Trophoblast cell (in vitro differentiated cells and primary cell): ENCODE results near the gene PAQR4.
"Not testable (repeated sequence)": the region's sequence is repeated elsewhere in the genome, so short reads cannot be mapped to it uniquely, and the experiment has no call there.

ENCODE experiments used
- DNase-seq, 2 donors: peaks; one replicate each; pipeline ENCODE4 v3.0.0-alpha.2; 2016
- H2AFZ ChIP-seq: 2 replicates; pipeline ENCODE4 v1.6.1; 2013; ENCODE audit warnings: low read length, moderate library complexity, mild to moderate bottlenecking; ENCODE audit not compliant: insufficient read depth, poor library complexity
- H2AK5ac ChIP-seq: 2 replicates; pipeline ENCODE4 v1.6.1; 2013; ENCODE audit warnings: mild to moderate bottlenecking, low read length
- H2BK120ac ChIP-seq: 2 replicates; pipeline ENCODE4 v1.6.1; 2013; ENCODE audit warnings: low read length, mild to moderate bottlenecking, moderate library complexity; ENCODE audit not compliant: insufficient read depth, poor library complexity
- H2BK12ac ChIP-seq: 2 replicates; pipeline ENCODE4 v1.6.1; 2013; ENCODE audit warnings: mild to moderate bottlenecking, low read length, moderate library complexity
- H2BK5ac ChIP-seq: 2 replicates; pipeline ENCODE4 v1.6.1; 2013; ENCODE audit warnings: low read length, low read depth, moderate library complexity, mild to moderate bottlenecking; ENCODE audit not compliant: poor library complexity
- H3K14ac ChIP-seq: 2 replicates; pipeline ENCODE4 v1.6.1; 2013; ENCODE audit warnings: mild to moderate bottlenecking, low read length
- H3K18ac ChIP-seq: 2 replicates; pipeline ENCODE4 v1.6.1; 2013; ENCODE audit warnings: mild to moderate bottlenecking, low read length
- H3K23ac ChIP-seq: 2 replicates; pipeline ENCODE4 v1.6.1; 2013; ENCODE audit warnings: low read length
- H3K27ac ChIP-seq: 2 replicates; pipeline ENCODE4 v1.5.1; 2013; ENCODE audit warnings: low read depth, mild to moderate bottlenecking, inconsistent platforms, low read length, moderate library complexity
- H3K27me3 ChIP-seq: 2 replicates; pipeline ENCODE4 v1.6.1; 2013; ENCODE audit warnings: inconsistent platforms, mild to moderate bottlenecking, low read length, moderate library complexity; ENCODE audit not compliant: insufficient read depth
- H3K36me3 ChIP-seq, 2 experiments: 1 replicate in 1 of 2; 2 replicates in 1 of 2; pipeline ENCODE4 v1.6.1; 2013; ENCODE audit warnings: low read length in 2 of 2, mild to moderate bottlenecking in 2 of 2, moderate library complexity in 1 of 2; ENCODE audit not compliant: insufficient read depth in 2 of 2, control insufficient read depth in 1 of 2
- H3K4ac ChIP-seq: 2 replicates; pipeline ENCODE4 v1.6.1; 2013; ENCODE audit warnings: low read depth, mild to moderate bottlenecking, low read length, moderate library complexity
- H3K4me1 ChIP-seq, 2 experiments: 1 replicate in 1 of 2; 2 replicates in 1 of 2; pipeline ENCODE4 v1.6.1; 2013; ENCODE audit warnings: low read length in 2 of 2, mild to moderate bottlenecking in 2 of 2, moderate library complexity in 1 of 2; ENCODE audit not compliant: insufficient read depth in 2 of 2, control insufficient read depth in 1 of 2
- H3K4me2 ChIP-seq: 2 replicates; pipeline ENCODE4 v1.6.1; 2013; ENCODE audit warnings: inconsistent platforms, mild to moderate bottlenecking, low read length, moderate library complexity
- H3K4me3 ChIP-seq: 2 replicates; pipeline ENCODE4 v1.5.1; 2013; ENCODE audit warnings: mild to moderate bottlenecking, low read depth, low read length, inconsistent platforms
- H3K79me1 ChIP-seq: one replicate; pipeline ENCODE4 v1.6.1; 2013; ENCODE audit warnings: low read length
- H3K79me2 ChIP-seq: 2 replicates; pipeline ENCODE4 v1.6.1; 2013; ENCODE audit warnings: low read length, mild to moderate bottlenecking; ENCODE audit not compliant: control insufficient read depth, insufficient read depth, poor library complexity
- H3K9ac ChIP-seq: 2 replicates; pipeline ENCODE4 v1.6.1; 2013; ENCODE audit warnings: mild to moderate bottlenecking, low read length
- H3K9me3 ChIP-seq: 2 replicates; pipeline ENCODE4 v1.6.1; 2013; ENCODE audit warnings: low read depth, mild to moderate bottlenecking, control low read depth, inconsistent platforms, low read length; ENCODE audit not compliant: insufficient read depth
- H4K12ac ChIP-seq: 2 replicates; pipeline ENCODE4 v1.6.1; 2013; ENCODE audit warnings: low read depth, mild to moderate bottlenecking, low read length, moderate library complexity
- H4K8ac ChIP-seq: 2 replicates; pipeline ENCODE4 v1.6.1; 2013; ENCODE audit warnings: low read depth, mild to moderate bottlenecking, low read length, moderate library complexity
- H4K91ac ChIP-seq: one replicate; pipeline ENCODE4 v1.6.1; 2013; ENCODE audit warnings: low read depth, mild to moderate bottlenecking, low read length, moderate library complexity
- WGBS: extraction: QIAGEN DNeasy Blood & Tissue Kit; methylation state at CpG from one replicate; pipeline ENCODE4 v1.1.7; 2013; ENCODE audit warnings: missing lambda C conversion rate; ENCODE audit not compliant: insufficient read length, insufficient coverage; ENCODE audit errors: extremely low coverage; 5-methylcytosine and 5-hydroxymethylcytosine counted together

Gene PAQR4

GRCh38 chr16:2943716-2944115 lies 25.4 kb upstream of the PAQR4 start:
- H2BK5ac ChIP-seq, H3K18ac ChIP-seq, DNase-seq, H3K4me1 ChIP-seq, H3K4ac ChIP-seq, H3K27me3 ChIP-seq, H3K14ac ChIP-seq, H2BK120ac ChIP-seq, H3K4me3 ChIP-seq, H2AK5ac ChIP-seq, H3K79me2 ChIP-seq, H4K8ac ChIP-seq, H2AFZ ChIP-seq, H3K79me1 ChIP-seq, H3K9ac ChIP-seq, H3K9me3 ChIP-seq, H3K27ac ChIP-seq, H4K91ac ChIP-seq, H2BK12ac ChIP-seq, H3K23ac ChIP-seq, H3K4me2 ChIP-seq, H4K12ac ChIP-seq: not testable (repeated sequence)
- H3K36me3 ChIP-seq: peaks cover 16 to 20% of the 10 kb centered on the region in 2 experiments
- no CpG with 5 or more reads among the region's 12 CpGs for WGBS

- Histone ChIP-seq H3K23ac (no peak overlapping the region), H2BK12ac (no peak overlapping the region), H3K9ac (no peak overlapping the region), H3K14ac (no peak overlapping the region), H3K27me3 (no peaks in the 10 kb centered on the region), H3K36me3 (peaks cover 18 to 20% of the 10 kb centered on the region in 2 experiments), H3K4me2 (no peak overlapping the region), H3K27ac (no peak overlapping the region), H3K4ac (no peak overlapping the region), H2AK5ac (no peak overlapping the region), H3K4me1 (no peaks in the 10 kb centered on the region), H2BK120ac (no peak overlapping the region), H2AFZ (no peak overlapping the region), H4K12ac (no peak overlapping the region), H3K4me3 (no peak overlapping the region), H3K79me1 (no peaks in the 10 kb centered on the region), H3K9me3 (no peaks in the 10 kb centered on the region), H3K79me2 (no peaks in the 10 kb centered on the region), H2BK5ac (no peak overlapping the region), H3K18ac (no peak overlapping the region), H4K91ac (no peak overlapping the region), H4K8ac (no peak overlapping the region)
- no peak for DNase-seq
- no CpG with 5 or more reads among the region's 4 CpGs for WGBS
Observed at GRCh38 chr16:2946649-2947048, 22.5 kb upstream of the PAQR4 start.

GRCh38 chr16:2948807-2949704 lies 20.1 kb upstream of the PAQR4 start:
- Histone ChIP-seq H4K8ac (no peak overlapping the region), H3K9me3 (no peaks in the 10 kb centered on the region), H2BK120ac (no peak overlapping the region), H3K79me2 (no peaks in the 10 kb centered on the region), H2BK5ac (no peak overlapping the region), H3K4me1 (no peaks in the 10 kb centered on the region), H3K27ac (no peak overlapping the region), H3K4me3 (no peak overlapping the region), H4K91ac (no peak overlapping the region), H3K14ac (no peak overlapping the region), H3K4ac (no peak overlapping the region), H3K23ac (no peak overlapping the region), H3K9ac (no peak overlapping the region), H2AFZ (no peak overlapping the region), H3K27me3 (no peaks in the 10 kb centered on the region), H2BK12ac (no peak overlapping the region), H3K18ac (no peak overlapping the region), H4K12ac (no peak overlapping the region), H3K79me1 (no peaks in the 10 kb centered on the region), H3K36me3 (peaks cover 10 to 14% of the 10 kb centered on the region in 2 experiments), H3K4me2 (no peak overlapping the region), H2AK5ac (no peak overlapping the region)
- DNase-seq: no peak
- WGBS: no CpG with 5 or more reads among the region's 36 CpGs

GRCh38 chr16:2949705-2950352 lies 19.3 kb upstream of the PAQR4 start:
- Histone ChIP-seq H3K27me3 (no peaks in the 10 kb centered on the region), H3K27ac (no peak overlapping the region), H3K79me1 (no peaks in the 10 kb centered on the region), H3K9me3 (no peaks in the 10 kb centered on the region), H3K4me3 (no peak overlapping the region), H2AFZ (no peak overlapping the region), H3K9ac (no peak overlapping the region), H3K4me1 (no peaks in the 10 kb centered on the region), H2BK120ac (no peak overlapping the region), H3K14ac (no peak overlapping the region), H2BK5ac (no peak overlapping the region), H3K79me2 (no peaks in the 10 kb centered on the region), H2AK5ac (no peak overlapping the region), H3K4me2 (no peak overlapping the region), H3K23ac (no peak overlapping the region), H3K4ac (no peak overlapping the region), H4K12ac (no peak overlapping the region), H4K91ac (no peak overlapping the region), H4K8ac (no peak overlapping the region), H2BK12ac (no peak overlapping the region), H3K36me3 (peaks cover 10 to 13% of the 10 kb centered on the region in 2 experiments), H3K18ac (no peak overlapping the region)
- WGBS: no CpG with 5 or more reads among the region's 19 CpGs
- DNase-seq: no peak
